Panc1 (cell line): ENCODE data around the gene PLEKHA8. TPM values are rescaled to one million over a fixed set of nuclear protein-coding genes. Genes with fewer than 3 reads are reported as not detected.

Source experiments
- ATAC-seq: fragments of 200-7000 bp; cut with Tn5 transposase; 2 replicates; pipeline ENCODE4 v1.9.1; 2020; ENCODE audit warnings: mild to moderate bottlenecking, moderate library complexity
- BruUV-seq: library from RNA; stranded (reverse); fragments of 400-500 nt; replicated peaks from 2 replicates; lab custom pipeline; 2021; lab: Mats Ljungman, UMichigan
- CTCF ChIA-PET: fragments of 300-600 bp; sonication (Branson Sonifier 250); formaldehyde crosslinking; loops from one replicate; lab custom pipeline; 2022; ENCODE audit warnings: antibody characterized with exemption; lab: Charles Lee
- POLR2A ChIA-PET: fragments of 300-600 bp; sonication (Branson Sonifier 250); formaldehyde crosslinking; loops from one replicate; lab custom pipeline; 2022; ENCODE audit warnings: antibody characterized with exemption; lab: Charles Lee
- DNase-seq: peaks from one replicate; pipeline ENCODE4 v3.0.0-alpha.2; 2010; ENCODE audit warnings: low read depth, low spot score
- H3K27ac ChIP-seq: 2 replicates; pipeline ENCODE4 v1.5.1; 2011; ENCODE audit warnings: mild to moderate bottlenecking, low read length, inconsistent platforms
- H3K27me3 ChIP-seq: fragments of 200-500 bp; sonication (Bioruptor generic); 2 replicates; pipeline ENCODE4 v1.6.0; 2014; ENCODE audit warnings: low read length, inconsistent platforms; ENCODE audit not compliant: control insufficient read depth, insufficient read depth
- H3K36me3 ChIP-seq: fragments of 200-500 bp; sonication (Bioruptor generic); 2 replicates; pipeline ENCODE4 v1.5.1; 2014; ENCODE audit warnings: inconsistent platforms, mild to moderate bottlenecking, low read length, moderate library complexity; ENCODE audit not compliant: control insufficient read depth, insufficient read depth
- H3K4me1 ChIP-seq: 2 replicates; pipeline ENCODE4 v1.5.1; 2011; ENCODE audit warnings: inconsistent platforms, mild to moderate bottlenecking, low read length, moderate library complexity; ENCODE audit not compliant: control insufficient read depth, insufficient read depth
- H3K4me3 ChIP-seq, 2 experiments: 2 replicates each; pipeline ENCODE4 v1.5.1; 2011 to 2012; ENCODE audit warnings: low read depth in 2 of 2, low read length in 2 of 2, mild to moderate bottlenecking in 2 of 2, inconsistent platforms in 1 of 2, moderate library complexity in 1 of 2
- H3K9me3 ChIP-seq: fragments of 200-500 bp; sonication (Bioruptor generic); 2 replicates; pipeline ENCODE4 v1.5.1; 2014; ENCODE audit warnings: low read depth, mild to moderate bottlenecking, inconsistent platforms, low read length, moderate library complexity; ENCODE audit not compliant: control insufficient read depth, insufficient read depth
- POLR2AphosphoS5 ChIP-seq: IDR thresholded peaks from 2 replicates; pipeline ENCODE4 v1.6.1; 2012; ENCODE audit warnings: mild to moderate bottlenecking, low read depth, low read length, moderate library complexity
- SIN3A ChIP-seq: IDR thresholded peaks from 2 replicates; pipeline ENCODE4 v1.6.1; 2012; ENCODE audit warnings: low read depth, mild to moderate bottlenecking, low read length, moderate library complexity, borderline replicate concordance; ENCODE audit not compliant: insufficient read depth
- TCF7L2 ChIP-seq: IDR thresholded peaks from 2 replicates; pipeline ENCODE4 v1.6.1; 2011; ENCODE audit warnings: mild to moderate bottlenecking, low read depth, low read length, inconsistent platforms
- in situ Hi-C: cut with HindIII; loops from 2 replicates; pipeline ENCODE4 v1.10.0; 2016; ENCODE audit warnings: low sequenced_read_pairs, low pct_unique_long_range_greater_than_20kb
- intact Hi-C: fragments of 100-400 bp; cut with micrococcal nuclease; formaldehyde crosslinking; loops from one replicate; pipeline ENCODE4 v1.10.0; 2022; ENCODE audit not compliant: unreplicated experiment
- total RNA-seq: library from RNA; stranded (reverse); gene quantifications from one replicate; pipeline ENCODE4 v1.2.1, GENCODE V29; 2021; ENCODE audit not compliant: unreplicated experiment
- TF ChIP-seq, protein P1 (sequence below), 2 experiments: IDR thresholded peaks; 2 replicates each; pipeline ENCODE4 v1.6.1; 2011 to 2012; ENCODE audit warnings: low read depth in 2 of 2, control low read depth in 1 of 2, low read length in 1 of 2, mild to moderate bottlenecking in 1 of 2, moderate library complexity in 1 of 2; ENCODE audit not compliant: insufficient read depth in 1 of 2
- TF ChIP-seq, protein P2 (sequence below): fragments of 450-650 bp; IDR thresholded peaks from 2 replicates; pipeline ENCODE4 v1.5.1; 2017; ENCODE audit warnings: mild to moderate bottlenecking

PLEKHA8 gene
- total RNA-seq, 1 experiment from 2014 or later: 20.7 TPM

DNA sequence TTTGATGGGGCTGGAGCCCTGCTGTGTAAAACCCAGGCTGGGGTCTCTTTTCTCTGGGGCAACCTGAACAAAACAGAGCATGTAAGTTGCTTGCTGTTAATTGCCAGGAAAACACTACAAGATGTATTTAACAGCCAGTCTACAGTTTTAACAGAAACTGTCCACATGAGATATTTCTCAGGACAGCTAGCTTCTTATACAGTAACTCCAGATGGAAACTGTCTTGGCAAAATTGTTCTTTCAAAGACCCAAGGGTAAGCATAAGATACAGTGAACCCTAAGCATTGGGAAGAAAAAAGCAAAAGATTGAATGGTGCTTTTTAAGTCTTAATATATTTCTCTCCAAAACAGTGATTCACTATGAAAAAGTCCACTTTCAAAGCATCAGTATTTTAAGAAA, 9.8 kb upstream of the PLEKHA8 start:
- TF ChIP-seq SIN3A (no peak), TCF7L2 (no peak), POLR2AphosphoS5 (no peak)
- TF ChIP-seq, protein P1, sequence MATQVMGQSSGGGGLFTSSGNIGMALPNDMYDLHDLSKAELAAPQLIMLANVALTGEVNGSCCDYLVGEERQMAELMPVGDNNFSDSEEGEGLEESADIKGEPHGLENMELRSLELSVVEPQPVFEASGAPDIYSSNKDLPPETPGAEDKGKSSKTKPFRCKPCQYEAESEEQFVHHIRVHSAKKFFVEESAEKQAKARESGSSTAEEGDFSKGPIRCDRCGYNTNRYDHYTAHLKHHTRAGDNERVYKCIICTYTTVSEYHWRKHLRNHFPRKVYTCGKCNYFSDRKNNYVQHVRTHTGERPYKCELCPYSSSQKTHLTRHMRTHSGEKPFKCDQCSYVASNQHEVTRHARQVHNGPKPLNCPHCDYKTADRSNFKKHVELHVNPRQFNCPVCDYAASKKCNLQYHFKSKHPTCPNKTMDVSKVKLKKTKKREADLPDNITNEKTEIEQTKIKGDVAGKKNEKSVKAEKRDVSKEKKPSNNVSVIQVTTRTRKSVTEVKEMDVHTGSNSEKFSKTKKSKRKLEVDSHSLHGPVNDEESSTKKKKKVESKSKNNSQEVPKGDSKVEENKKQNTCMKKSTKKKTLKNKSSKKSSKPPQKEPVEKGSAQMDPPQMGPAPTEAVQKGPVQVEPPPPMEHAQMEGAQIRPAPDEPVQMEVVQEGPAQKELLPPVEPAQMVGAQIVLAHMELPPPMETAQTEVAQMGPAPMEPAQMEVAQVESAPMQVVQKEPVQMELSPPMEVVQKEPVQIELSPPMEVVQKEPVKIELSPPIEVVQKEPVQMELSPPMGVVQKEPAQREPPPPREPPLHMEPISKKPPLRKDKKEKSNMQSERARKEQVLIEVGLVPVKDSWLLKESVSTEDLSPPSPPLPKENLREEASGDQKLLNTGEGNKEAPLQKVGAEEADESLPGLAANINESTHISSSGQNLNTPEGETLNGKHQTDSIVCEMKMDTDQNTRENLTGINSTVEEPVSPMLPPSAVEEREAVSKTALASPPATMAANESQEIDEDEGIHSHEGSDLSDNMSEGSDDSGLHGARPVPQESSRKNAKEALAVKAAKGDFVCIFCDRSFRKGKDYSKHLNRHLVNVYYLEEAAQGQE (IDR thresholded peaks at IDR 0.05; ENCODE audit: insufficient read depth in 1 of 2, low read depth in 2 of 2, low read length in 1 of 2): no peak
- TF ChIP-seq, protein P2, sequence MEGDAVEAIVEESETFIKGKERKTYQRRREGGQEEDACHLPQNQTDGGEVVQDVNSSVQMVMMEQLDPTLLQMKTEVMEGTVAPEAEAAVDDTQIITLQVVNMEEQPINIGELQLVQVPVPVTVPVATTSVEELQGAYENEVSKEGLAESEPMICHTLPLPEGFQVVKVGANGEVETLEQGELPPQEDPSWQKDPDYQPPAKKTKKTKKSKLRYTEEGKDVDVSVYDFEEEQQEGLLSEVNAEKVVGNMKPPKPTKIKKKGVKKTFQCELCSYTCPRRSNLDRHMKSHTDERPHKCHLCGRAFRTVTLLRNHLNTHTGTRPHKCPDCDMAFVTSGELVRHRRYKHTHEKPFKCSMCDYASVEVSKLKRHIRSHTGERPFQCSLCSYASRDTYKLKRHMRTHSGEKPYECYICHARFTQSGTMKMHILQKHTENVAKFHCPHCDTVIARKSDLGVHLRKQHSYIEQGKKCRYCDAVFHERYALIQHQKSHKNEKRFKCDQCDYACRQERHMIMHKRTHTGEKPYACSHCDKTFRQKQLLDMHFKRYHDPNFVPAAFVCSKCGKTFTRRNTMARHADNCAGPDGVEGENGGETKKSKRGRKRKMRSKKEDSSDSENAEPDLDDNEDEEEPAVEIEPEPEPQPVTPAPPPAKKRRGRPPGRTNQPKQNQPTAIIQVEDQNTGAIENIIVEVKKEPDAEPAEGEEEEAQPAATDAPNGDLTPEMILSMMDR: no peak
- intact Hi-C loops (no loop called here), in situ Hi-C loops (no loop called here)
- no peak overlapping the region for H3K27ac ChIP-seq
- DNase-seq (no peak), ATAC-seq (no peak)
- H3K4me3 ChIP-seq: no peak overlapping the region
- H3K36me3 ChIP-seq: 0 out of 2 replicates have a peak, but pooled peaks cover 4% of the 10 kb centered on the region
- no peaks in the 10 kb centered on the region; the same call in 1 of the 2 replicates for H3K4me1 ChIP-seq
- no peaks in the 10 kb centered on the region for H3K27me3 ChIP-seq
- ChIA-PET POLR2A (no interaction called here), CTCF (no interaction called here)
- H3K9me3 ChIP-seq: no peaks in the 10 kb centered on the region
- BruUV-seq: no TSS peak

GRCh38 chr7:30019387-30019786, 8.8 kb upstream of the PLEKHA8 start:
- Histone ChIP-seq H3K9me3 (no peaks in the 10 kb centered on the region), H3K27ac (no peak overlapping the region), H3K36me3 (0 out of 2 replicates have a peak, but pooled peaks cover 4% of the 10 kb centered on the region), H3K4me1 (no peaks in the 10 kb centered on the region; the same call in 1 of the 2 replicates), H3K4me3 (no peak overlapping the region), H3K27me3 (no peaks in the 10 kb centered on the region)
- ChIA-PET CTCF (interaction anchor here (0.6 kb wide), 1 partner anchor 42 kb away, joined by 3 read pairs; no protein-coding TSS in a partner anchor), POLR2A (interaction anchor here (0.5 to 0.7 kb wide), 2 partner anchors 13 to 16 kb away, joined by 3 to 4 read pairs; no protein-coding TSS in a partner anchor)
- ATAC-seq (no peak), DNase-seq (no peak)
- in situ Hi-C loops: no loop called here
- intact Hi-C loops: no loop called here
- TF ChIP-seq, protein P1 (IDR thresholded peaks at IDR 0.05; ENCODE audit: insufficient read depth in 1 of 2, low read depth in 2 of 2, low read length in 1 of 2): no peak
- TF ChIP-seq TCF7L2 (no peak), SIN3A (no peak)
- TF ChIP-seq, protein P2: no peak
- BruUV-seq: no TSS peak
